Transverse colon (tissue), 4 donors: ENCODE measurements around the gene COG2. TPM values are rescaled to one million over a fixed set of nuclear protein-coding genes. Genes with fewer than 3 reads are reported as not detected.

ENCODE experiments used
- DNase-seq: peaks from one replicate; pipeline ENCODE4 v3.0.0-alpha.2; 2019
- H3K27ac ChIP-seq, 4 donors: fragments of 200-600 bp; sonication (generic); 2 replicates each; pipeline ENCODE4 v1.5.1; 2016 to 2018; ENCODE audit warnings: inconsistent platforms in 4 of 4
- H3K27me3 ChIP-seq: fragments of 200-600 bp; sonication (generic); 2 replicates; pipeline ENCODE4 v1.5.1; 2017; ENCODE audit warnings: inconsistent platforms
- H3K36me3 ChIP-seq, 4 donors: fragments of 200-600 bp; sonication (generic); 2 replicates each; pipeline ENCODE4 v1.5.1; 2017 to 2019; ENCODE audit warnings: inconsistent platforms in 4 of 4
- H3K4me1 ChIP-seq, 4 donors: fragments of 200-600 bp; sonication (generic); 2 replicates each; pipeline ENCODE4 v1.5.1; 2017 to 2020; ENCODE audit warnings: inconsistent platforms in 4 of 4
- H3K4me3 ChIP-seq, 4 donors: fragments of 200-600 bp; sonication (generic); 1 replicate in 1 of 4; 2 replicates in 3 of 4; pipeline versions ENCODE4 v1.5.1 to v1.6.1; 2017 to 2019; ENCODE audit warnings: inconsistent platforms in 4 of 4
- H3K9me3 ChIP-seq, 2 donors: fragments of 200-600 bp; sonication (generic); 2 replicates each; pipeline ENCODE4 v1.5.1; 2017 to 2019; ENCODE audit warnings: inconsistent platforms in 2 of 2
- EP300 ChIP-seq: sonication (generic); formaldehyde crosslinking; IDR thresholded peaks from one replicate; pipeline ENCODE4 v1.6.1; 2017; ENCODE audit warnings: antibody characterized with exemption, low read depth
- POLR2A ChIP-seq: fragments of 450-650 bp; IDR thresholded peaks from one replicate; pipeline ENCODE4 v1.6.1; 2016; ENCODE audit warnings: antibody characterized with exemption, mild to moderate bottlenecking, moderate library complexity
- POLR2AphosphoS5 ChIP-seq, 3 donors: sonication (generic); formaldehyde crosslinking; IDR thresholded peaks; one replicate each; pipeline ENCODE4 v1.6.1; 2016; ENCODE audit warnings: antibody characterized with exemption in 3 of 3
- WGBS, 2 donors: methylation state at CpG; one replicate each; pipeline ENCODE4 v1.1.5; 2018; ENCODE audit warnings: low coverage in 1 of 2; 5-methylcytosine and 5-hydroxymethylcytosine counted together
- in situ Hi-C, 4 donors: fragments of 200-750 bp; cut with MboI; loops; one replicate each; pipeline versions ENCODE4 v1.15.0 to v1.15.1; 2017; ENCODE audit warnings: low sequenced_read_pairs in 3 of 4, low pct_ligation_motif_present in 1 of 4, low pct_unique_long_range_greater_than_20kb in 1 of 4
- intact Hi-C: fragments of 100-400 bp; cut with DNase I; formaldehyde crosslinking; loops from one replicate; pipeline ENCODE4 v1.15.1; 2023; ENCODE audit warnings: low total_unique reads
- total RNA-seq, 4 donors: library from RNA; depleted of rRNA; stranded (reverse); fragments of >200 nt; gene quantifications; one replicate each; pipeline ENCODE4 v1.1.0, GENCODE V29; 2016
- TF ChIP-seq, protein P1 (sequence below), 5 experiments: fragments of 200-600 bp in 3 of 5; fragments of 450-650 bp in 2 of 5; sonication (generic) in 3 of 5; IDR thresholded peaks; 1 replicate in 2 of 5; 2 replicates in 3 of 5; pipeline ENCODE4 v1.5.1; 2016 to 2017; ENCODE audit warnings: antibody characterized with exemption in 5 of 5, inconsistent platforms in 3 of 5, mild to moderate bottlenecking in 2 of 5, moderate library complexity in 1 of 5

COG2 gene
- total RNA-seq, 4 donors from 2014 or later, result 14.3 to 43.3 (median 29.2) TPM

DNA sequence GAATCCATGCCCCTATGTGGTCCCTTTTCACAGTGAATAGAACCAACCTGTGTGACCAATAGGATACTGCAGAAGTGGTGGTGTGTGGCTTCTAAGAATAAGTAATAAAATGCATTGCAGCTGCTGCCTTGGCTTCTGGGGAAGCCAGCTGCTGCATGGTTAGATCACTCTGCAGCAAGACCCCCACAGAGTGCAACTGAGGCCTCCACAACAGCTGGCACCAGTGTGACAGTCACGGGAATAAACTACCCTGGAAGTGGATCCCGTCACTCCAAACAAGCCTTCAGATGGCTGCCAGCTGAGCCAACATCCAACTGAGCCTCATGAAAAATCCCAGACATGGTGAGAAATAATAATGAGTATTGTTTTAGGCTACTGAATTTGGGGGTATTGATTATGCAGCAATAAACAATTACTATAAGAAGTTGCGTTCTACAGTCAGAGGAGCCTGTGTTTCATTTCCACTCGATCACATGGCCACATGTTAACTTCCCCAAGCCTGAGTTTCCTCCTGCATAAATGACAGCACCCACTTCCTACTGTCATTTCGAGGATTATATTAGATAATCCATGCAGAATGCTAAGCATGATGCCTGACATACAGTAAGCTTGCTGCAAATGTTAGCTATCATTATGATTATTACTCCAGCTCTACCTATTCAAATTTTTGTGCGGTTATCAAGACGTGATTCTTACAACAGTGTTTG lies 20.8 kb upstream of the COG2 start:
- H3K4me3 ChIP-seq, result no peak overlapping the region
- no peaks in the 10 kb centered on the region for H3K36me3 ChIP-seq
- TF ChIP-seq, protein P1, sequence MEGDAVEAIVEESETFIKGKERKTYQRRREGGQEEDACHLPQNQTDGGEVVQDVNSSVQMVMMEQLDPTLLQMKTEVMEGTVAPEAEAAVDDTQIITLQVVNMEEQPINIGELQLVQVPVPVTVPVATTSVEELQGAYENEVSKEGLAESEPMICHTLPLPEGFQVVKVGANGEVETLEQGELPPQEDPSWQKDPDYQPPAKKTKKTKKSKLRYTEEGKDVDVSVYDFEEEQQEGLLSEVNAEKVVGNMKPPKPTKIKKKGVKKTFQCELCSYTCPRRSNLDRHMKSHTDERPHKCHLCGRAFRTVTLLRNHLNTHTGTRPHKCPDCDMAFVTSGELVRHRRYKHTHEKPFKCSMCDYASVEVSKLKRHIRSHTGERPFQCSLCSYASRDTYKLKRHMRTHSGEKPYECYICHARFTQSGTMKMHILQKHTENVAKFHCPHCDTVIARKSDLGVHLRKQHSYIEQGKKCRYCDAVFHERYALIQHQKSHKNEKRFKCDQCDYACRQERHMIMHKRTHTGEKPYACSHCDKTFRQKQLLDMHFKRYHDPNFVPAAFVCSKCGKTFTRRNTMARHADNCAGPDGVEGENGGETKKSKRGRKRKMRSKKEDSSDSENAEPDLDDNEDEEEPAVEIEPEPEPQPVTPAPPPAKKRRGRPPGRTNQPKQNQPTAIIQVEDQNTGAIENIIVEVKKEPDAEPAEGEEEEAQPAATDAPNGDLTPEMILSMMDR (IDR thresholded peaks at IDR 0.05), result no peak
- TF ChIP-seq POLR2AphosphoS5 (IDR thresholded peaks at IDR 0.05), result no peak
- TF ChIP-seq POLR2A, result no peak
- no peak for TF ChIP-seq EP300
- no peak for DNase-seq
- no peaks in the 10 kb centered on the region for H3K27me3 ChIP-seq
- 54 to 69% methylated on average over 5 to 7 of the region's 7 CpGs for WGBS, 2 donors
- in situ Hi-C loops (no loop called here), intact Hi-C loops (no loop called here)
- no peak overlapping the region for H3K27ac ChIP-seq
- H3K9me3 ChIP-seq, result no peaks in the 10 kb centered on the region
- no peaks in the 10 kb centered on the region for H3K4me1 ChIP-seq

DNA sequence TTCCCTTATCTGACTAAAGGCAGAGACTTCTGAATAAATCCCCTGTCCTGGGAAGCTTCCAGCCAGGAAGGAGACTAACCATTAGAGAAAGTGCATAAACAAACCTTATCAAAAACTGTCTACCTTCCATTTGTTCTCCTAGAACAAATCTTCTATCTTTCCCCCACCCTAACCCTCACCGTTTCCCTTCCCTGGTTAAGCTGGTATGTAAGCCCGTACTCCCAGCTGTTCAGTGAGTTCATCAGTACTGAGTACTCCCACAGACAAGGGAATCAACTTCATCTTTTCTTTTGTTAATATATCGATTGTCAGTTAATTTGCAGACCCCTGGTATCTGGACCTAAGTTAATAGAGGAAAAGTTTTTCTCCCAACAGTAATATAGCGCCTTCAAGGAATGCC lies 20.1 kb upstream of the COG2 start:
- no peak for TF ChIP-seq POLR2A
- TF ChIP-seq, protein P1 (IDR thresholded peaks at IDR 0.05), result no peak
- no peak for TF ChIP-seq EP300
- no peak for TF ChIP-seq POLR2AphosphoS5 (IDR thresholded peaks at IDR 0.05)
- H3K36me3 ChIP-seq, result no peaks in the 10 kb centered on the region

DNA sequence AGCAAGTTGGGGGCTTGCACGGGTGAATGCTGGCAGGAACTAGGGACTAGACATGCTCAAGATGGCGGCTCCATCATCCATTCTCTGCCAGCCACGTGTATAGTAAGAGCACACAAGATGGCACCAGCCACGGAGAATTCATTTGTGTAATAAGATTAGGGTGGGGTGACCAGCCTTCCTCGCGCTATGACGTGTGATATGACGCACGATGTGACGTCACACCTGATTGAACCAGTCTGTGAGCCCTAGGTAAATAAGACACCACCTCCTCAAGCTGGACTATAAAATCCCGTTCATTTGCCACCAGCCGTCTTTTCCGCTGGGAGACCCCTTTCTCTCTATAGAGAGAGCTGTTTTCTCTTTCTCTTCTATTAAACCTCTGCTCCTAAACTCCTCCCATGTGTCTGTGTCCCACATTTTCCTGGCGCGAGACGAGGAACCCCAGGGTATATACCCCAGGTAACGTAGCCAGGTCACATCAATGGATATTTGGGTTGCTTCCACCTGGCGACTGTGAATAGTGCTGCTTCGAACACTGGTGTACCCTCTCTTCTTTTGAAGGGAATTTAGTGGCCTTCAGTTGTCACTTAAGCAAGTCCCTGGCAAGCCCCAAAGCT lies 18.1 kb upstream of the COG2 start:
- in situ Hi-C loops (no loop called here), intact Hi-C loops (no loop called here)
- no peak for TF ChIP-seq POLR2AphosphoS5 (IDR thresholded peaks at IDR 0.05)
- no peaks in the 10 kb centered on the region for H3K36me3 ChIP-seq
- no peak overlapping the region for H3K27ac ChIP-seq
- H3K4me3 ChIP-seq, result no peak overlapping the region
- no peaks in the 10 kb centered on the region for H3K9me3 ChIP-seq
- WGBS, 2 donors, result 91 to 95% methylated on average over 7 to 19 of the region's 19 CpGs
- DNase-seq, result no peak
- H3K4me1 ChIP-seq, result no peaks in the 10 kb centered on the region
- H3K27me3 ChIP-seq, result no peaks in the 10 kb centered on the region

More for the DNA sequence above, 20.1 kb upstream of the COG2 start:
- WGBS, 2 donors, result 73% methylated on average over 4 of the region's 4 CpGs
- Histone ChIP-seq H3K4me3 (no peak overlapping the region), H3K9me3 (no peaks in the 10 kb centered on the region), H3K4me1 (no peaks in the 10 kb centered on the region), H3K27me3 (no peaks in the 10 kb centered on the region), H3K27ac (no peak overlapping the region)
- intact Hi-C loops (no loop called here), in situ Hi-C loops (no loop called here)
- DNase-seq, result no peak

DNA sequence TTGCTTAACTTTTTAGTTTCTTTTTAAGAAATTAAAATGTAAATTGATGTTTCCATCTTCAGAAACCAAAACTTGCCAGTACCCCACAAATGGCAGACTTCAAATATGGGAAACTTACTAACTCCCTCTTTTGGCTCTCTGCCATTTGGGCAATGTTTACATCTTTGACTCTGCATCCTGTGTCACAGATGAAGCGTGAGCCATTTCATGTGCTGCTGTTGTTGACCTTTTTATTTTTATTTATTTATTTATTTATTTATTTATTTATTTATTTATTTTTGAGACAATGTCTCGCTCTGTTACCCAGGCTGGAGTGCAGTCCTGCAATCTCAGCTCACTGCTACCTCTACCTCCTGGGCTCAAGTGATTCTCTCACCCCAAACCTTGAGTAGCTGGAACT lies 16.0 kb upstream of the COG2 start:
- no peaks in the 10 kb centered on the region for H3K9me3 ChIP-seq
- H3K36me3 ChIP-seq, result no peaks in the 10 kb centered on the region
- no peak overlapping the region for H3K4me3 ChIP-seq
- H3K27me3 ChIP-seq, result no peaks in the 10 kb centered on the region
- intact Hi-C loops (no loop called here), in situ Hi-C loops (no loop called here)
- DNase-seq, result no peak
- no peak overlapping the region for H3K27ac ChIP-seq
- 78 to 80% methylated on average over 2 of the region's 2 CpGs for WGBS, 2 donors
- TF ChIP-seq EP300 (no peak), POLR2A (no peak), POLR2AphosphoS5 (IDR thresholded peaks at IDR 0.05) (no peak)
- TF ChIP-seq, protein P1 (IDR thresholded peaks at IDR 0.05), result no peak
- no peaks in the 10 kb centered on the region for H3K4me1 ChIP-seq
